ENCODE measurements around the gene PTPRF.

DNA sequence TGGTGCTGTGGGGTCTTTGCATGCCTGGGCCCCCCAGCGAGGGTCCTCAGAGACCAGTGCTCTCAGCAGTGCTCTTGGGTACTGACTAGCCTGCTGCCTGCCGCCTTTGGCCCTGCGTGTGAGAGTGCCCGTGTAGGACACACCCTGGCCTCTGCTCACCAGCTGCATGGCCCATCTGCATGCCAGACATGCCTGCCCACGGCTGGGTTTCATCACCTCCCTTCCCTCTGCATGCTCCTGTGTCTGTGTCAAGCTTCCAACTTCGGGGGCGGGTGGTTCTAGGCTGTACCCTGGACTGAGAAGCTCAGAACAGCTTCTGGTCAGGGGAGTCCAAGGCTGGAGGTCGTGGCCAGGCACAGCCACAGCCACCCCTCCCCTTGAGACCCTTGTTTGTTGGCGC is 56.9 kb downstream of the PTPRF start:
- TF ChIP-seq CTCF (IDR thresholded peaks at IDR 0.05) (no peak), POLR2A (IDR thresholded peaks at IDR 0.05) (no peak)
